Spleen (tissue), 7 donors: Measurements from ENCODE around the gene TUBA3E.

ENCODE experiments used
- CTCF ChIP-seq, 11 experiments: fragments of 200-600 bp in 7 of 11; fragments of 450-650 bp in 4 of 11; sonication (generic) in 4 of 11; IDR thresholded peaks in 8 of 11; conservative IDR thresholded peaks in 3 of 11; 1 replicate in 7 of 11; 2 replicates in 4 of 11; pipeline versions ENCODE4 v1.4.0 to v1.8.0; 2016 to 2021; ENCODE audit warnings: antibody characterized with exemption in 11 of 11, inconsistent platforms in 4 of 11, mild to moderate bottlenecking in 1 of 11
- POLR2AphosphoS5 ChIP-seq, 3 donors: sonication (generic); formaldehyde crosslinking; IDR thresholded peaks; one replicate each; pipeline ENCODE4 v1.5.1; 2017; ENCODE audit warnings: antibody characterized with exemption in 3 of 3
- donor health status: DM: no; HTN: no; CAD: no; lungs with moderate emphysema.
- donor health status: DM: no; HTN: no; CAD: no.
- donor health status: DM: no; HTN: no; CAD: no.

GRCh38 chr2:130241041-130241707 is 42.9 kb upstream of the TUBA3E start:
- TF ChIP-seq CTCF (IDR thresholded peaks at IDR 0.05 in 8 of 11, conservative IDR thresholded peaks at IDR 0.05 in 3 of 11) (no peak), POLR2AphosphoS5 (IDR thresholded peaks at IDR 0.05) (no peak)
